Iris pigment epithelial cell (primary cell): ENCODE data around the gene NAV2.
A peak's percentile ranks its signal among the peaks of the same experiment; 100 is the strongest.

Experiments
- DNase-seq: peaks from one replicate; pipeline ENCODE4 v3.0.0-alpha.2; 2011; ENCODE audit warnings: low read depth

The NAV2 gene

DNA sequence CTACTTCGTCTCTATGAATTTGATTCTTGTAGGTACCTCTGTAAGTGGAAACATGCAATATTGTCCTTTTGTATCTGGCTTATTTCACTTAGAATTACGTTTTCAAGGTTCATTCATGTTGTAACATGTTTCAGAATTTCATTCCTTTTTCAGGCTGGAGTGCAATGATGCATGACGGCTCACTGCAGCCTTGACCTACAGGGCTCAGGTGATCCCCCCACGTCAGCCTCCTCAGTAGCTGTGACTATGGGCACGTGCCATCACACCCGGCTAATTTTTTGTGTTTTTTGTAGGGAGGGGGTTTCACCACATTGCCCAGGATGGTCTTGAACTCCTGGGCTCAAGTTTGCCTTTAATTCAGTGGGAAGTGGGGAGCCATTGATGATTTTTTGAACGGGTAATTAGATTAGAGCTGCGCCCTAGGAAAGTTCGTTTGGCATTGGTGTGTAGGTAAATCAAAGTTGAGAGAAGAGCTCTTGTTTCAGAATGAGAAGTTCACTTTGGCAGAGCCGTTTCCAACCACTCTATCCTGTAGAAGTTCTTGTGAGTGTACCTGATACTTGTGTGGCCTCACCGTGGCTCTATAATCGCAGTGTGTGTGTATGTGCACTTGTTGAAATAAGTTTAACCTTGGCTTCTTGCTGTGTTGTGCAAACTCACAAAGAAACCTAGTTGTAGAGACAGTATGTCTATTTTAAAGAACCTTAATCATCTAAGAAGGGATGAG is 115.9 kb downstream of the NAV2 start:
- no peak for DNase-seq

DNA sequence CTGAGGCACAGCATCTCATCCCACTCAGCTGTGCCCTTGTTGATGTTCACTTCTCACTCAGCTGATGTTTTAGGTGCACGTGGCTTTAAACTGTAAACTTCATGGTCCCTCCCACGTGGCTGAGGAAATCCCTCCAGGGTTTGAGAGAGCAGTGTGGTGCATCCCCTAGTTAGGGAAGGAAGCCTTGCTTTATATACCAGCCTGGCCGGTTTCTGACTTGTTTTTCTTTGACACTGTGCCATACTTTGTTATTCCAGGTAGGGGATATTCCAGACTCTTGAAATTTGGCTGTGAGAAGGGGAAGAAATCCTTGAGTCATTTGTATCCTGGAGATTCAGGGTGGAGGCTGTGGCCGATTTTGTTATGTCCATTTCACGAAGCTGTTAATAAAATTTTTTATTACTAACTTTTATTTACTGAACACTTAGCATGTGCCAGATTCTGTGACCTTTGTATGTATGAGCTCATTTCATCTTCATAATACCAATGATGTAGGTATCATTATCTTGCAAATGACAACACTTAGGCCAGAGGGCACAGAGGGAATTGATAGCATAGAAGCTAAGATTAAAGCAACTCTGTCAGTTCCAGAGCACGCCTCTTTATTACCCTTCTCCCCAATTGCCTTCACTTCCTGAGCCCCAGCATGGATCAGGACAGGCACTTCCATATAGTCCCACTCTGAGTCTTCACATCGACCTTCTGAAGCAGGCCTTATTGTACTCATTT is 116.6 kb downstream of the NAV2 start:
- DNase-seq: no peak

DNA sequence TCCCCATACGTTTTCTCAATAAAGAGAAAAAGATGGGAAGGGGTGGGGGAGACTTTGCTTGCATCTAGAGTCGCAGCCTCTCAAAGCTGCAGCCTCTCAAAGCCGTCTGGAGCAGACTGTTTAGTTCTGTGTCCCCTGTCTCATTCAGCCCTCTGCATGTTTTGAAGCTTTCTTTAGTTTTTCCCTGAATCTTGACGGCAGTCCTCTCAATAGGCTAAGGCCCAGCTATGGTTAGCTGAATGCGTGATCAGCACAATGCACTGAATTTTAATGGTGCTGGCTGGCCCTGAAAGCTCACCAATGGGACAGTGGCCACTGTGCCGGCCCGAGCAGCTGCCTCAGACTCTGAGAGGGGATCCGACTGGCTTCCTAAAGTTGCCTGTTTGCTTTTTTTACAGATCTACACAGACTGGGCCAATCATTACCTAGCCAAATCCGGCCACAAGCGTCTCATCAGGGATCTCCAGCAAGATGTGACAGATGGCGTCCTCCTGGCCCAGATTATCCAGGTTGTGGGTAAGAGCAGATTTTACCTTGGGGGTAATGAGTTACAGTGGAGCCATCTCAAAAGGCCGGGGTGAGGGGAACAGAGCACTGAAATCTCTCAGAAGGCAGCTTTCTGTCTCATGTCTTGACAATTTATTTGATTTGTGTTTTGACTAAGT is 119.6 kb downstream of the NAV2 start:
- no peak for DNase-seq

DNA sequence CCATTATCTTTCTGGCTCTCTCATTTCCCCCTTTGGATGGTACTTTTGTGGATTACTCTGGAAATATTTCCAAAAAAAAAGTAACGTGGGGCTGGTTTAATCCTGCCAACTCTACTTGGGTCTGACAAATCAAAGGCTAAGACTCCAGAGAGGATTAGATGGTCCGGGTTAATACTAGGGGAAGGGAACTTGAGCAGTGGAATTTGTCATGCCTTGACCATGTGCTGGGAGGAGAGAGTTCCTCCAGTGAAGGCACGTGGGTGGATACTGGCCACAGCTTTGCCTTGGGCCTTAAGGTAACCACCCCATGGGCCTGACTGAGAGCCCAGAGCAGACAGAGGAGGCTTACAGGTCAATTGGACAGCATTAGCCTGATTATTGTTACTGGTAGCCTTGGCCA is 120.3 kb downstream of the NAV2 start:
- DNase-seq: no peak

DNA sequence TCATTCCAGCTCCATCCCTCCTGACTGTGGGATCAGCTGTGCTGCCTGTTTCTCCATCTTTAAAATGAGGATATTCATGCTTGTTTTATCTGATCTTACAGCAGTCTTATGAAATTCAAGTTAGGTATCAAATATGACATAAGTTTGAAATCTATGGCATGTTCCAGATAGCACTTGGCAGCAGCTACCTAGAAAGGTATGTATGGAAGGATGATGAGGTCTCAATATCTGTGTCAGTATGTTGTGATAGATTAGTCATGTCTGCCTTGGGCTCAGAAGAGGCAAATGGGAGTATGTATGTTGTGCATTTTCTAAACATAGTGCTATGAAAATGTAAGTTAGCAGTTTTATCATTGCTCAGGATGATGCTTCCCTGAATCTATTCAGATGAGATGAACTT is 122.1 kb downstream of the NAV2 start:
- DNase-seq: no peak

DNA sequence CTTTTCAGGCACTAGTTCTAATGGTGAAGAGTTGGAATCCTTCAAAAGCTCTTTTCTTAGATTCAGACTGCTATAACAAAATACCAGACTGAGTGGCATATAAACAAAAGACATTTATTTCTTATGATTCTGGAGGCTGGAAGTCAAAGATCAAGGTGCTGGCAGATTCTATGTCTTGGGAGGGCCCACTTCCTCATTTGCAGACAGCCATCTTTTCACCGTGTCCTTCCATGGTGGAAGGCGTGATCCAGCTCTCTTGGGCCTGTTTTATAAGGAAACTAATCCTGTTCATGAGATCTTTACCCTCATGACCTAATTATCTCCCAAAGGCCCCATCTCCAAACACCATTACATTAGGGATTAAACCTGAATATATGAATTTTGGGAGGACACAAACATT is 124.0 kb downstream of the NAV2 start:
- no peak for DNase-seq

DNA sequence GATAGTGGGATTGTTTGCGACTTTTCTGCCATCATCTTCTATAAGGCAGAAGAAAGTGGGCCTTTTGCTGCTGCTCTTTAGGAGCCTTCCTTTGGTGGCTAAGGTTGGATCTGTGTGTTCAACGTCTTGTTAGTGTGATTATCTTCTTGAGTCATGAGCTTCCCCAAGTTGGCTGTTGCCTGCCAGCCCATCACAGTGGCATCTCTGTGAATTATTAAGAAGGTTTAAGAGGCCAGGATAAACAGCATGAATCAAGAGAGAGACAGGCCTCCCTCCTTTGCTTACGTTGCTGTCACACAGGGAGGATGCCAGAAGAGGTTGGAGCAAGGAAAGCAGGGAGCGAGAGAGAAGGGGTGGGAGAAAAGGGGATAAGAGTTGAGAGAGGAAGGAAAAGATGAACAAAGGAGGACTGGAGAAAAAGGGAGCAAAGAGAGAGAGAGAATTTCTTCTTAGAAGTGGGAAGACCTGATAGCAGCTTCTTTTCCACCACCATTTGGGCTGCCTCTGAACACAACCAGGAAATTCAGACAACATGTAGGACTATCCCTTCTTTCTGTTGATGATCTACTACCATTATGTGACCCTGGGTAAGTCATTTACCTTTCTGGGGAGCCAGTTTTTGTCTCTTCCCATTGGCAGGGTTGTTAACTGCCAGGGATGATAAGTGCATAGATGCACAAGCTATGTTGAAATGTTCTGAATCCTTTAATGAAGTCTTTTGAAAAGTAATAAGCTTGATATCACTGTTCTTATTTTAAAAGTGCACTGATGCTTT is 126.5 kb downstream of the NAV2 start:
- no peak for DNase-seq

DNA sequence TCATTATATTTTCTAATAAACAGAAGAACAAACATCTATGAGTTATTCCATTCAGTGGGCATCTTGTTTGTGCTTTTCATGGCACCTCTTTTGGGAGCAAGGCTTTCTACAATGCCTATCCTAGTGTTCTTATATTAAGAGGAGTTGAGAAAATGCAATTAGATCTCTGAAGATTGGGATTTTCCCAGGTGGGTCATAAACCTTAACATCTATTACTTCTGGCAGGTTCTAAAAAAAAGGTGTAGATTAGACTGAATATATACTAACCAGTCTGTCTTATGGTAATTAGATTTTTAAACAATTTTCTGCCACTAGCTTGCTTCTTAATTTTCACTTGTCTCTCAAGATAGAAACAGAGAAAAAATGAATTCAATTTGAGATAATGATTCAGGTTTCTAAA is 128.3 kb downstream of the NAV2 start:
- DNase-seq: no peak

DNA sequence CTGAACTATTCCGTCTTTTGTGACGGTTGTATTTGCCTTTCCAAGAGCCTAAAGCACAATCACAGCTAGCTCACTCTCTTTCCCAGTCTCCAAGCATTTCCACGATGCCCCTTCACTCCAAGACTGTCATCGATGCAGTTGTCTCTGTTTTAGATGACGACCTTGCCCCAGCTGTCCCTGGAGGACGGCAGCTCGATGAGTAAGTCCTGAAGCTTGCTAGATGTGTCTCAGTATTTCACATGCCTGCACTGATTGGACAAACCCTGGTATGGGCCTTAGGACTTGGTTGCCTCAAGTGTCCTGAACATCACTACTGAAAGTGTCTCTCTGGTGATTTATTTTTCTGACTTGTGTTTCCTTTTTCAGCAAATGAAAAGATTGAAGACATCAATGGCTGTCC is 129.9 kb downstream of the NAV2 start:
- no peak for DNase-seq

DNA sequence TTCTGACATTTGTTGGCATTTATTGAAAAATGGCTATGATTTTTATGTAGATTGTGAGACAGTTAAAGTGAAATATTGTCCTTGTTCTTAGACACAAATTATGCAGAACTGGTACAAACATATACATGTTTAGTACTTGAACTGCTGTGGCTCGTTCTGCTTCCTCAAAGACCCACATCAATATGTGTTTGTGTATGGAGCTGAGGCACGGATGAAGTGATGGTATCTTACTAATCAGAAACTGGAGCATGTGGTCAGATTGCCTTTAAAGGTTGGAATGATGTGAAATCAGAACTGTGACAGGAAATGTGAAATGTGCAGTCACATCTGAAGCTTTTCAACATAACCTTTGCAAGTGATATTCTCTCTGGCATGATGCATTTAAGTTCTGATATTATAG is 130.4 kb downstream of the NAV2 start:
- no peak for DNase-seq

DNA sequence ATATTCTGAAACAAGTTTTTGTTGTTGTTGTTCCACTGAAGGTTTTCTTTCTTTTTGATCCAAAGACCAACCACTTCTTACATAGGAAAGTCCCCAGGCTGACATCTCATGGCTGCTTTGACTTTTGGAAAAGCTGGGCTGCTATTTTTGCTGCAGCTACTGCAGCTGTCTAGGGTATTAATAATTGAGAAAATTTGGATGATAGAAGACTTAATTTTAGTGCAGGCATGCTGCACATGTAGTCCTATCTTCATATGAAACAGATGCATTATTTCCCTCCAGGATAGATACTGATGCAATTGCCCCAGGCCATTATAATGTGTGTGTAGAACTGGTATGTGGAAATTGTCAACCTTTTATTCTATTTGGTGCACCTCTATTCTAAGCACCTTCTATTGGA is 131.4 kb downstream of the NAV2 start:
- no peak for DNase-seq

DNA sequence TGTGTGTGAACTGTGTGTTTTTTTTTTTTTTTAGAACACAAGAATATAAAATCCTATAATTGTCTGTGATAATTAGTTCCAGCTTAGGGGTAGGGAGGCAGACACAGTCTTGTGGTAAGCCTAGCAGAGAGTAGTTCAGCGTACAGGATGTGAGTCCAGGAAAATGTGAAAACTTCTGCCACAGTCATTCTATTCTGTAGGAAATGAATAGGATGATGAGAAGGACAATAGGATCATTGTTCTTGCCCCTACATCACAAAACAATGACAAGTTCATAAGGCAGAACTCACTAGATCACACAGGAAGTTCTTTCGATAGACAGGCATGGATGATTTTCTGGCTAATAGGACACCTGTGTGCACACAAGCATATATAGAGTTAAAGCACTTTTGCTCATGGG is 132.2 kb downstream of the NAV2 start:
- no peak for DNase-seq

DNA sequence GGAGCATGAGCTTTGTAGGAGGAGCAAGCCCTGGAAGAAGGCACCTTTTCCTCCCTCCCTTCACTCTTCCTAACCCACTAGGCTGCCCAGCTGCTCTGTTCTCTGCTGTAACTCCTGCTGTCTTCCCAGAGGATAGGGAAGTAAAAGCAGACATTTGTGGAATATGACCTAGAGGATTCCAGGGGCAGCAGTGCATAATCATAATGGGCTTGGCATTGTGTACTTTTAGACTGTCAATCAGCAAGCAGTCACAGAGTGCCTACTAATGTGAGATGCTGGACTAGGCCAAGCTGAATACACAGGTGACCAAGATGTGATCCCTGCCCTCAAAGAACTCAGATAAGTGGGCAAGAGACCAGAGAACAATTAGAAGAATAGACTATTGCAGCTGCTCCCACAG is 133.0 kb downstream of the NAV2 start:
- DNase-seq: no peak

DNA sequence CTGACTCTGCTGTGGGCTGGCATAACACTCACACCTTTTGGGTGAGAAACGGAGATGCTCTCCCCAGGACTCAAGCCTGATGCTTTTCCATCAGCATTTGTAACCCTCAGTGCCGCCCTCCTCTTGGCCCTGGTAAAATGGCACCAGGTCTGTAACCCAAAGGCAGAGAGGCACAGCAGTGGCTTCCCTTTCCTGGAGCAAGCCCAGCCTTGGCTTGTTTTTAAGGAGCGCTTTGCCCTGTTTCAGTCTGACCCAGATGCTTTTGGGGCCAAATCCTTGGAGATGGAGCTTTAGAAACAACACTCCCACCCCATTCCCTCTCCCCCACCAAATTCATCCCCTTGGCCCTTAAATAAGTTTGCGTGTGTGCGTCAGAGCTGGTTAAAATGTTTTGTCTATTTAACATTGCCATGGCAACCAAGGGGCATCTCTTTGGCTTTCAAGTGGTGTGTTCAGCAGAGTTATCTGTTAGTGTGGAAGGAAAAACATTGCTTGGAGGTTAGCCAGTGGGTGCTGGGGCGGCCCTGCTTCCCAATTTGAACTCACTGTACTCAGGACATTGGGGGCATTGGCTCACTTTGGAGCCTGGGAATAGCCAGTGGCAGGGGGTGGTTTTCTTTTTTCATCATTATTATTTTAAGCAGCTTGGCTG is 134.1 kb downstream of the NAV2 start:
- DNase-seq: no peak

DNA sequence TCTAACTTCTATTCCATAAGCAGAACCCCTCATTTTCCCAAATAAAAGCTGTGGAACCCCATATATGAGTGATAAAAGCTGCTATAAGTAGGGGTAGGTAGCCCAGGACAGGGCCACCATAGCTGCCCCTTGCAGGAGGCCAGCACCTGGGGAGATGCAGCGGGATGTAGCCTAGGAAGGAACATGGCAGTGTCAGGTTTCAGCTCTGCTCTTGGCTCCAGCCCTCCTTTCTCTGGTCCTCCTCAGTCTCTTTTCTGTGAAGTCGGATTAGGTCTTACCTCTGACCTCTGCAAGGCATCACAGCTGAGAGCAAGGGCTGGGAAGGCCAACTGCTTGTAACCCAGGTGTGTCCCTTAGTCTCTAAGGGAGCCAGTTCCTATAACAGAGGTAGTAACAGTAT is 135.6 kb downstream of the NAV2 start:
- DNase-seq: no peak

DNA sequence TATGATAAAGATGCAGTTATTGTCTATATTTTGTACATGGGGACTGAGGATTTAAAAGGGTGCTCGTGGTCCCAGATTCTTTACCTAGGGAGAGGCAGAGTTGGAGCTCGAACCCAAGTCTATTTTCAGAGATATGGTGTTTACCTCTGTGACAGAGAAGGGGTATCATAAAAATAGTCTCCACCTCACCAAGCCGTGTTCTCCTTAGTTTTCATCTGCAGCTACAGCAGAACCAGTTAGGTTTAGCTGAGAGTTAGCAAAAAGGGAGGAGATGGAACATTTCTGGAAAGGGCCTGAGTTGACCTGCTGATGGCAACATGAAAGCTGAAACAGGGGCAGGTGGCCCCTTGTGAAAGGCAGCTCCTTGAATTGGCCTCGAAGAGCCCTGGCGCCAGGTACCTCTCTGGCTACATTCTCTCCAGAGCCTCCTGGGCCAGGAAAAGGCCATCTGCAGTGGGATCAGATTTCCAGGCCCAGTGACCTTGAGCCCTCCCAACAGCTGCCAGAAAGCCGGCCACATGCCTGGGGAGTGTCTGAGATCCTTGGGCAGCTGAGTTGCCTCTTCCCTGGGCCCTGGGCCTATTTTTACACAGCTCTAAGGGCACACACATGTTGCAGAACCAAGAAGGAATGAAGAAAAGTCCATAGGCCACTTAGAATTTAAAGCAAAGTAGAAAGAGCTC is 136.6 kb downstream of the NAV2 start:
- DNase-seq: no peak

DNA sequence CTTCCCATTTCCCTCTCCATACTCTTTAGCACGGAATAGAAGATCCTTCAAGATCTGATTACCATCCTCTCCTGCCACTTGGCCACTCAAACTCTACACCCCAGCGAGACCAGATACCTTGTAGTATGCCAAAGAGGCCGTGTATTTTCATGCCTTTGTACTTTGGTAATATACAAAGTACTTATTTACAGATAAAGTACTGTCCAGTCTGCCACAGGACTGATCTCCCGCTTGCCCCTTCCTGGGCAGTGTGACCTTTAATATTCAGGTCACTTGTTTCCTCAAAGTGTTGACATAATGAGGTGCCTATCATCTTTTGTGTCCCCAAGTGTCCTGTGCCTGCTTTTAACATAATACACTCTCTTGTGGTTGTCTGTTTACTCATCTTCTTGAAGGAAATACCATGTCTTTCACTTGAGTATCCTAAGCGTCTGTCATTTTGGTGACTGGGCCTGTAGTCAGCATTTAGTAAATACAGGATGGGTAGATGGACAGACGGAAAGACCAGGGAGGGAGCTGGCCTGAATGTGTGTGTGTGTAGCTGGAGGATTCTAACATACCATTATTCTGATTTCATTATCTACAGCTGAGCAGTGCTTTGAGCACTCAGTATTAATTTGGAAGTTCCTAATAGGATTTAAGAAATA is 137.4 kb downstream of the NAV2 start:
- no peak for DNase-seq

DNA sequence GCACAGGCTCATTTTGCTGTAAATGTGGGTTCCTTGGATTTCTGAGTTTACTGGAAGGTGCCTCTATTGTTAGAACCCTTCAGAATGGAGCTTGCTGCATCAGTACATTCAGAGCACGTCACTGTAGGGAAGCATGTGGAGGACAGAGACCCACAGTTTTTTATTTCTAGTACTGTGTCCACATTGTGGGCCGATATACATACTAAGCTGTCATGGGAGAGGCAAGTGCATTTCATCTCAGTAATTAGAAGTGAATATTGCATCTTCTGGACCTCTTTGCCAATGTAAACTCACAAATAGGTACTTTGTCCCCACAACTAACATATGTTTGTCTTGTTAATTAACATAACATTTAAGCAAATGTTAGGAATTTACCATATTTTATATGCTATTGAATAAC is 139.7 kb downstream of the NAV2 start:
- no peak for DNase-seq

DNA sequence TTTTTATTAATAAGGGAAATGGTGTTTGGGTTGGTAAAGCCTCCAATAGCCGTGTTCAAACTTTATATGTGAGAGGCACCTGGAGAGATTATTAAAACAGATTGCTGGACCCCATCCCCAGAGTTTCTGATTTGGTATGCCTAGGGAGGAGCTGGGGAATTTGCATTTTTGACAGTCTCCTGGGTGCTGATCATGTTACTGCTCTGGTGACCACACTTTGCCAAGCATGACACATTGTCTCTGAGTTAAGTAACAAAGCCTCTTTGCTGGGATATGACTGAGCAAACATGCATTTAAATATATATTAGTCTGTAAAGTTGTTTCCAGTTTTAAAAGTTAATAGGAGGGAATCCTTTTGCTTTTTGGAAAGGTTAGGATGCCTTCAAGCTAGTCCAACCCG is 140.4 kb downstream of the NAV2 start:
- DNase-seq: peak; percentile 40

DNA sequence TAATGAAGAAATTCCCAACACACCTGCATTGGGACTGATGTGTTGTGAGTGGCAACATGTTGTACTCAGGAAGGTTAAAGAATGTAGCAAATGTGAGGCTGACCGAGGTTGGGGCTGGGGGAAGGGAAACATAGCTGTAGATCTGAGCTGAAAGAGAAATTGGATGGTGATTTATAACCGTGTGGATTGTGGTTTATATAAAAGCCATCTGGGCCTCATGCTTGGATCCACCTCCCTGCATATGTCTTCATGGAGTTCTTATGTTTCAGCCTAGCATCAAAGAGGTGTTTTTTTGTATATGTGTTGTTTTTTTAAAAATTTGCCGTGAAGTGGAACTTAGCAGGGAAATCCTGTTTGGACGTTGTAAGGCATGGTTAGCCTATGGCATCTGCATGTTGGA is 141.3 kb downstream of the NAV2 start:
- no peak for DNase-seq

DNA sequence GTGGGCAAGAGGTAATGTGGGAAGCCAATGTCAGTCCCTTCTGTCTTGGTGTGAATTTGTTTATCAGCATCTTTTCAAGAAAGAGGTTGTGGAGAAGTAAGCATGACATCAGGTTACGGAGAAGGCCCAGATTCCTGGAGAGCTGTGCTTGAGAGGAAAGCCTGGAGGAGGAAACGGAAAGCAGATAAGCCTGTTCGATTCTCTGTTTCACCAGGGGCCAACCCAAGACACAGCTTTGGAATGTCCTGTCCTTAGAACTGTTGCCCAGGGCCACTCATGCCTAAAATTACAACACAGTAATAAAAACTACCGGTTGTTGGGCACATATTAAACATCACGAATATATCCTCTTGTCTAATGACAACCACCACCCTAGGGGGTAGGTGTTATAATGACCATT is 148.5 kb downstream of the NAV2 start:
- peak; percentile 22 for DNase-seq
